Ishikawa (cell line): ENCODE data around the gene FGD1.

ENCODE experiments used
- CEBPB ChIP-seq: IDR thresholded peaks from 2 replicates; pipeline ENCODE4 v1.6.1; 2012
- EP300 ChIP-seq: IDR thresholded peaks from 2 replicates; pipeline ENCODE4 v1.6.1; 2012; ENCODE audit warnings: borderline replicate concordance
- REST ChIP-seq: IDR thresholded peaks from 2 replicates; pipeline ENCODE4 v1.6.1; 2012; ENCODE audit warnings: low read depth, mild to moderate bottlenecking

- TF ChIP-seq CEBPB (no peak), EP300 (no peak), REST (no peak)
Measured at GRCh38 chrX:54422168-54422567, 73.9 kb downstream of the FGD1 start.
